Measurements from ENCODE around the gene MBP. TPM values are rescaled to one million over a fixed set of nuclear protein-coding genes. Genes with fewer than 3 reads are reported as not detected.
A peak's percentile ranks its signal among the peaks of the same experiment; 100 is the strongest.

The MBP gene
- total RNA-seq, 2 experiments from 2014 or later = 138 to 148 TPM

DNA sequence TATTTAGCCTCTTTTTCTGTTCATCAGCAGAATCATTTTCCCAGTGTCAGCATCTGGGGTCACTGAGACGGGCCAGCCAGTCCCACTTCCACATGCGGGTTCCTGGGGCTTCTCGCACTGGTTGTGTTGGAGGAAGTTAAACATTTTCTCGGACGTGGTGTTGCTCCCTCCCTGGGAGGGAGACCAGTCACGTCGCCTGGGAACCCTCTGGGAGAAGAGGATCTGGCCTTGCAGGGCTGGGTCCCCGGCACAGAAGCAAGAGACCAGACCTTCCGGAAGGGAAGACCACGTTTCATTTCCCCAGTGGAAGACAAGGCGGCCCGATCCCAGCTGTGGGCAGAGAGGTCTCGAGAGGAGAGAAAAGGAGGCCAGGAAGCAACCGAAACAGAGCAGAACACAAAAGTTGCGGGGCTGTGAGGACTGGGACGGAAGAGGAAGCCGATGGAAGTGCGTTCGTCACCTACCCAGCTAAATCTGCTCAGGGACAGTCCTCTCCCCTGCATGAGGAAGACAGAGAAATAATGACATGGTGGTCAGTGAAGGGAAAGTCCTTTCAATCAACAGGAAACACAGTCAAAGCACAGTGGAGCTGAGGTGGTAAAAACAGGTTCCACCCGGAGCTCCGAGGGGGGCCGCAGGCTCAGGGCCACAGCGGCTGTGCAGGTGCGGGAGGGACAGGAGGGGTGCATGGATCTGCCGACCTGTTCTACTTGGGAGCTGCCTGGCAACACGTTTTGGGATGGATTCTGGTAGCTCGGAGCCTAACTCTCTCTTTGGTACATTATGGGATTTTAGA lies 144.4 kb downstream of the MBP start:
- no peak overlapping the region for H3K27ac Mint-ChIP-seq
- no peak for DNase-seq
- peaks cover under 1% of the 10 kb centered on the region for H3K4me1 Mint-ChIP-seq
- no peak overlapping the region for H3K4me3 Mint-ChIP-seq
- no peaks in the 10 kb centered on the region for H3K36me3 Mint-ChIP-seq
- ATAC-seq (ENCODE audit: low read depth) = no peak
- POLR2A ChIA-PET = no interaction called here
- H3K9me3 Mint-ChIP-seq = no peaks in the 10 kb centered on the region
- no peaks in the 10 kb centered on the region for H3K27me3 Mint-ChIP-seq

- Mint-ChIP-seq H3K9me3 (no peaks in the 10 kb centered on the region), H3K27me3 (no peaks in the 10 kb centered on the region), H3K4me3 (no peak overlapping the region), H3K4me1 (peaks cover 4% of the 10 kb centered on the region), H3K27ac (no peak overlapping the region), H3K36me3 (no peaks in the 10 kb centered on the region)
- no peak for DNase-seq
- POLR2A ChIA-PET = no interaction called here
- ATAC-seq (ENCODE audit: low read depth) = no peak
These were observed 146.2 kb downstream of the MBP start for GRCh38 chr18:76986406-76986805.

DNA sequence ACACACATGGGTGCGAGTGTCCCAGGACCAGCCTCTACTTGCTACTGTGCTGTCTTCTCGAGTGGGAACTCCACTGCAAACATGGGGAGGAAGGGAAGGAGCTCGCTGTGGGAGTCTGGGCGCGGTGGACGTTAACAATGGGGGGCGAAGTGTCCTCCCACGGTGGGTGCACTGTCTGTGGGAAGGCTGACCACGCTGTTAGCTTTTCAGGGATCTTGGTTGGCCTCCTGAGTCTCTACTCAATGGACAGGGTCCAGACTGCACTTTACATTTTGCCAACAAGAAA lies 146.7 kb downstream of the MBP start:
- Mint-ChIP-seq H3K9me3 (no peaks in the 10 kb centered on the region), H3K27me3 (no peaks in the 10 kb centered on the region), H3K4me3 (no peak overlapping the region), H3K36me3 (no peaks in the 10 kb centered on the region), H3K27ac (no peak overlapping the region), H3K4me1 (peaks cover 4% of the 10 kb centered on the region)
- DNase-seq (no peak), ATAC-seq (ENCODE audit: low read depth) (no peak)
- POLR2A ChIA-PET = no interaction called here

GRCh38 chr18:76985156-76985950 lies 147.2 kb downstream of the MBP start:
- Mint-ChIP-seq H3K9me3 (no peaks in the 10 kb centered on the region), H3K4me3 (no peak overlapping the region), H3K36me3 (no peaks in the 10 kb centered on the region), H3K27me3 (no peaks in the 10 kb centered on the region), H3K27ac (no peak overlapping the region), H3K4me1 (peaks cover 4% of the 10 kb centered on the region)
- DNase-seq = no peak
- POLR2A ChIA-PET = no interaction called here
- no peak for ATAC-seq (ENCODE audit: low read depth)

GRCh38 chr18:76984193-76985155 lies 148.1 kb downstream of the MBP start:
- no peak for DNase-seq
- Mint-ChIP-seq H3K36me3 (no peaks in the 10 kb centered on the region), H3K4me1 (peaks cover 4% of the 10 kb centered on the region), H3K27ac (no peak overlapping the region), H3K27me3 (no peaks in the 10 kb centered on the region), H3K4me3 (no peak overlapping the region), H3K9me3 (no peaks in the 10 kb centered on the region)
- POLR2A ChIA-PET = no interaction called here
- ATAC-seq (ENCODE audit: low read depth) = no peak

DNA sequence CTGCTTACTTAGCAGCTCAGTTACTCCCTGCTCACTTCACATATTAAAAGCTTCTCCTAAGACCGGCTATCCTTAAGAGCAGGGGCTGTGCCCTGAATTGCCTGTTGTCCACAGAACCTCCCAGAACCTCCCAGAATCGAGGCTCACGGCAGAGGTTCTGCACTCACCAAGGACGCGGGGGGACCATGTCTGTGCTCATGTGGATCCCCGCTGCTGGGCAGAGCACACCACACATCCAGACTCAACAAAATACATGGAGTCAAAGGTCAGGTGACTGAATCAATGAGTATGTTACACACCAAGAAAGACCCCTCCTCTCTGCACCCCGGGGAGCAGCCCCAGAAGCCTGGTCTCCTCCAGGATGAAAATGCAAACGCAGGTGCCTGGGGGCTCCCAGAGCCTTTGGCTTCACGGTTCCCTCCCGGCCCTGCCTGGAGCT lies 149.0 kb downstream of the MBP start:
- DNase-seq = no peak
- peaks cover 4% of the 10 kb centered on the region for H3K4me1 Mint-ChIP-seq
- no peaks in the 10 kb centered on the region for H3K9me3 Mint-ChIP-seq
- H3K27ac Mint-ChIP-seq = no peak overlapping the region
- no peaks in the 10 kb centered on the region for H3K36me3 Mint-ChIP-seq
- no peaks in the 10 kb centered on the region for H3K27me3 Mint-ChIP-seq
- POLR2A ChIA-PET = no interaction called here
- H3K4me3 Mint-ChIP-seq = no peak overlapping the region
- peak; percentile 18 for ATAC-seq (ENCODE audit: low read depth)

DNA sequence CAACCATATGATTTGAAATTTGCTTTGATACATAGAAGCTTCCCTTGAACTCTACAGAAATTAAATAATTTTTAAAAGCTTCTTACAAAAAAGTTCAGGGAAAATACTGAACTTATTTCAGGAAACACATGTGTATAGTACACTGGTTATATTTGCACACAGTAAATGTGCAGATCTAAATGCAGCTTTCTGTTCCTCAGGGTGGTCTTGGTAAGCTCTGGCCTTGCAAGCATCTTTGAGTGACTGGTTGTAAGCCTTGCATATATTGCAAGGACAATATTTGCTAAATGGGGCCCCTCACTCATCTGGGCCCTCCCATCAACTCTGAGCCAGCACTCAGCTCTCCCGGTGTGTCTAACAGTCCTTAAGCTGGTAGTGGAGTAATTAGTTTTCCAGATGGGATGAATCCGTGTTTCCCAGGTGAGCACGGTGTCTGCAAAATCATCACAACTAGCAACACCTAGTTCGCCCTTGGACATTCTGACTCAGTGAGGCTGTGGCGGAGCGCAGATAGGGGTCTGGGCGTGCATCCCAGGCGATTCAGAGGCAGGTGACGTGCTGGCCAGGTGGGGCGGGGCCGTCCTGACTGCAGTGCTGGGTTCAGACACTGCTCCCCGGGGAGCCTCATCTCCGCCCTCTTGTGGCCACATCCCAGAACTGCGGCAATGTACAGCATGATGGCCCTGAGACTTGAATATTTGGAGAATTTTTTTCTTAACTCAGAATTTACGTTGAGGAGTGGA lies 149.6 kb downstream of the MBP start:
- ATAC-seq (ENCODE audit: low read depth) = peak; percentile 95
- peak; percentile 89 for DNase-seq
- no peaks in the 10 kb centered on the region for H3K36me3 Mint-ChIP-seq
- POLR2A ChIA-PET = no interaction called here
- no peak overlapping the region for H3K27ac Mint-ChIP-seq
- no peaks in the 10 kb centered on the region for H3K9me3 Mint-ChIP-seq
- no peaks in the 10 kb centered on the region for H3K27me3 Mint-ChIP-seq
- peaks cover 4% of the 10 kb centered on the region for H3K4me1 Mint-ChIP-seq
- H3K4me3 Mint-ChIP-seq = peak overlapping the region; percentile 35

DNA sequence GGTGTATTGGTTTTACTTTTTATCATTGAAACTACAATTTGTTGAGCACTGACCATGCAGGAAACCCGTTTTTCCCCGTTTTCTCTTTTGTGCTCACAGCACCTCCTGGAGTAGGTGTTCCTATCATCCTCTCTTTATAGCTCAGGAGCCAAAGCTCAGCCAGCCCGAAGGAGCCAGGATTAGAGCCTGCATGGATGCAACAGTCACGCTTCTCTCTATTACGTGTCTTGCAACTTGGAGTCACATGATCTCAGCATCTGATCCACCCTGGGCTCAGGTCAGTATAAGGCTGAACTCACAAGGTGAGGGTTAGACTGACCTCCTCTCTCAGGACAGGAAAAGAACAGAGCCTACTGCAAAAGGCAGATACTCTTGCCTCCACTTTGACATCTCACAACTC lies 150.5 kb downstream of the MBP start:
- H3K4me3 Mint-ChIP-seq = no peak overlapping the region
- ATAC-seq (ENCODE audit: low read depth) = no peak
- no peak for DNase-seq
- no peak overlapping the region for H3K27ac Mint-ChIP-seq
- H3K27me3 Mint-ChIP-seq = no peaks in the 10 kb centered on the region
- H3K4me1 Mint-ChIP-seq = peaks cover 4% of the 10 kb centered on the region
- POLR2A ChIA-PET = no interaction called here
- H3K36me3 Mint-ChIP-seq = no peaks in the 10 kb centered on the region
- H3K9me3 Mint-ChIP-seq = no peaks in the 10 kb centered on the region

GRCh38 chr18:76981396-76981968 lies 151.1 kb downstream of the MBP start:
- no peaks in the 10 kb centered on the region for H3K36me3 Mint-ChIP-seq
- POLR2A ChIA-PET = no interaction called here
- DNase-seq (no peak), ATAC-seq (ENCODE audit: low read depth) (no peak)
- no peak overlapping the region for H3K4me3 Mint-ChIP-seq
- no peak overlapping the region for H3K27ac Mint-ChIP-seq
- no peaks in the 10 kb centered on the region for H3K9me3 Mint-ChIP-seq
- peaks cover 4% of the 10 kb centered on the region for H3K4me1 Mint-ChIP-seq
- H3K27me3 Mint-ChIP-seq = no peaks in the 10 kb centered on the region

DNA sequence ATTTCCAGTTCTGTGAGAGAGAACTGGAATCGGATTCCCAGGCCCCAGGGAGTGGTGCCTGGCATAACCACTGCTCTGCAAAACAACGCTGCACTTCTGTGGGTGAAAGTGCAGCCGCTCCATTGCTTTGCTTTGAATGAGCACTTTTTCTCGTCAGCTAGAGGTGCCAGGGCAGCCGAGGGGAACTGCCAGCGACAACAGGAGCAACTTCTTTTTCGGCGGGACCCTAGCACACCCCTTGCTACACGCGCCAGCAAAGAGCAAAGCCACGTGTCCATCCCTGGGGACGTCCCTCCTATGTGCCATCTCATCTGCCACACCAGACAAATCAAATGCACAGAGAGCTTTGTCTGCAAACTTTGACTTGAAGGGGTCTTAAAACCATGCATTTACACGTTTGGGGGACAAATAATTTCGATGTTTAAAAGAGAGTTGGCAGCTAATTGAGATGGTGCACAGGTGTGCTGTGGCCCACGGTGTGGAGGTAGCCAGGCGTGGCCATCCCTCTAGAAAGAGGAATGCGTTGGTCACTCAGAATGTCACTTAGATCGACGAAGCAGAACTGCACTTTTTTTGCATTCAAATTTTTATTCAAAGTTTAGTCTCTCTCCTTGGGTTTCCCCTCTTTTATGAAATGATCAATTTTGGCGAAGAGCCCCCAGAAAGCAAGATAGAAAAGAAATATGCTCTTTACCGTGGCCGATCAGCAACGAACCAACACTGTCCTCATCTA lies 151.8 kb downstream of the MBP start:
- no peak overlapping the region for H3K27ac Mint-ChIP-seq
- POLR2A ChIA-PET = no interaction called here

DNA sequence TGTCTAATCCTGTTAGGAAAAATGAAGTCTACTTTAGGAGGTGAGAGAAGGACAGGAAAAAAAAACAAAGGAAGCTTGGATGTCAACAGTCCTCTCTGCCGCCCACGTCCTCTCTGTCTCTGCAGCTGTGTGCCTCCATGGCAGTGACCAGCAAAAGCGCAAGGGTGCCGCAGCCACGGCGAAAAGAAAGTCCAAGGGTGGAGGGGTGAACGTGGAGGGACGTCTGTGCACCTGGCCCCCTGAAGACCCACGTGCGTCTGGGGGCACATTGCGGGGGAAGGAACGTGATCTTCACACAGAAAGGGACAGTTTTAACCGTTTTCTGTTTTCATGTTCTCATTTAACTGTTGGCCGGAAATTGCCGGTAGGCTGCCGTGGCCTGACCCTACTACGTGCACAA lies 152.7 kb downstream of the MBP start:
- no peaks in the 10 kb centered on the region for H3K27me3 Mint-ChIP-seq
- H3K27ac Mint-ChIP-seq = no peak overlapping the region
- POLR2A ChIA-PET = no interaction called here
- DNase-seq (no peak), ATAC-seq (ENCODE audit: low read depth) (no peak)
- H3K4me1 Mint-ChIP-seq = peaks cover 4% of the 10 kb centered on the region
- H3K36me3 Mint-ChIP-seq = no peaks in the 10 kb centered on the region
- no peaks in the 10 kb centered on the region for H3K9me3 Mint-ChIP-seq
- no peak overlapping the region for H3K4me3 Mint-ChIP-seq

More for the DNA sequence above, 151.8 kb downstream of the MBP start:
- Mint-ChIP-seq H3K27me3 (no peaks in the 10 kb centered on the region), H3K4me3 (no peak overlapping the region), H3K9me3 (no peaks in the 10 kb centered on the region), H3K4me1 (peaks cover 4% of the 10 kb centered on the region), H3K36me3 (no peaks in the 10 kb centered on the region)
- DNase-seq (no peak), ATAC-seq (ENCODE audit: low read depth) (no peak)

DNA sequence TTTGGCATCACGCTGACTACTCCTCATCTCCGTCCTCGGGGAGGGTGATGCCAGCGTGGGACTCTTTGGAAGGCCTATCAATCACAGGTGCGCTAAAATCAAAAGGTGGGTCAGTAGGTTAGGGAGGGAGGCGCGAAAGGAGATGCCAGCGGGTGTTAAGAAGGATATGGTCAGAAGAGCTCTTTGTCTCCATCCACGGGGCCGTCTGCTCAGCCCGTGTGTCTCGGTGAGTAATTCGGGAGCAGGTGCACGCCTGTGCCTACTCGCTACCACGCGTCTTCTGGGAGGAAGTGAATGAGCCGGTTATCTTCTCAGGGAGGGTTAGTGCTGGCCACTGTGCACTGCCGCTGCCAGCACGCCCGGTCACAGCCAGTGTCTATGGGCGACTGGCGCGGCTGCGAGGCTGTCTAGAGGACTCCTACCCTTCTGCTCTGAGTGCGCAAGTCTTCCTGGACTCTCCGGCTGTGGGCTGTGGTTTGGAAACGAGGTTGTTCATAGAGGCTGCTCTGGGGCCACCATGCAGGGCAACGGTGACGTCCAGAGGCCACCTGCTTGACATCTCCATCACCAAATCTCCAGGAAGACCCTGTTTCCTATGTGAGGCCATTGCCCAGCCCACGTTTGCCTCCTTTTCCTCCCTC lies 153.4 kb downstream of the MBP start:
- Mint-ChIP-seq H3K4me3 (no peak overlapping the region), H3K27me3 (no peaks in the 10 kb centered on the region), H3K9me3 (no peaks in the 10 kb centered on the region), H3K36me3 (no peaks in the 10 kb centered on the region), H3K27ac (no peak overlapping the region), H3K4me1 (peaks cover 4% of the 10 kb centered on the region)
- ATAC-seq (ENCODE audit: low read depth) = no peak
- POLR2A ChIA-PET = no interaction called here
- no peak for DNase-seq

Data from activated naive CD8-positive, alpha-beta T cell treated with anti-CD3 and anti-CD28 coated beads, Interleukin-2, amount 10 ng/mL, durations not matched to agents 7 days and 5 days (primary cell).